GM11168 (cell line): ENCODE results near the gene ZBTB32.
"Not testable (repeated sequence)": the region's sequence is repeated elsewhere in the genome, so short reads cannot be mapped to it uniquely, and the experiment has no call there.

ENCODE experiments used
- in situ Hi-C: fragments of 300-500 bp; cut with MboI; formaldehyde crosslinking; loops from one replicate; pipeline ENCODE4 v1.12.0; 2022; ENCODE audit warnings: low sequenced_read_pairs; ENCODE audit not compliant: unreplicated experiment

The ZBTB32 gene

GRCh38 chr19:35718345-35719041 is 14.1 kb downstream of the ZBTB32 start:
- in situ Hi-C loops: no loop called here

GRCh38 chr19:35719402-35720162 is 15.2 kb downstream of the ZBTB32 start:
- in situ Hi-C loops: no loop called here

- in situ Hi-C loops: no loop called here
These were observed 15.8 kb downstream of the ZBTB32 start for GRCh38 chr19:35720163-35720524.

GRCh38 chr19:35720648-35721047 is 16.3 kb downstream of the ZBTB32 start:
- in situ Hi-C loops: no loop called here

- in situ Hi-C loops: no loop called here
These were observed 17.0 kb downstream of the ZBTB32 start for GRCh38 chr19:35721374-35721773.

- in situ Hi-C loops: no loop called here
These were observed 18.1 kb downstream of the ZBTB32 start for GRCh38 chr19:35722461-35722860.

GRCh38 chr19:35722897-35723296 is 18.5 kb downstream of the ZBTB32 start:
- in situ Hi-C loops: no loop called here

- in situ Hi-C loops: no loop called here
These were observed 19.3 kb downstream of the ZBTB32 start for GRCh38 chr19:35723671-35724070.

- in situ Hi-C loops: not testable (repeated sequence)
These were observed 19.8 kb downstream of the ZBTB32 start for GRCh38 chr19:35724132-35724531.

- in situ Hi-C loops: no loop called here
These were observed 20.2 kb downstream of the ZBTB32 start for GRCh38 chr19:35724560-35724959.

- in situ Hi-C loops: no loop called here
These were observed 21.0 kb downstream of the ZBTB32 start for GRCh38 chr19:35725216-35725861.

- in situ Hi-C loops: no loop called here
These were observed 22.9 kb downstream of the ZBTB32 start for GRCh38 chr19:35727053-35727955.

- in situ Hi-C loops: no loop called here
These were observed 23.8 kb downstream of the ZBTB32 start for GRCh38 chr19:35727956-35728706.

- in situ Hi-C loops: no loop called here
These were observed 24.7 kb downstream of the ZBTB32 start for GRCh38 chr19:35729021-35729420.

- in situ Hi-C loops: no loop called here
These were observed 25.4 kb downstream of the ZBTB32 start for GRCh38 chr19:35729763-35730162.

- in situ Hi-C loops: no loop called here
These were observed 26.0 kb downstream of the ZBTB32 start for GRCh38 chr19:35730326-35730725.

- in situ Hi-C loops: no loop called here
These were observed 27.0 kb downstream of the ZBTB32 start for GRCh38 chr19:35731353-35731752.

- in situ Hi-C loops: no loop called here
These were observed 27.5 kb downstream of the ZBTB32 start for GRCh38 chr19:35731779-35732405.

- in situ Hi-C loops: no loop called here
These were observed 28.3 kb downstream of the ZBTB32 start for GRCh38 chr19:35732540-35733179.
